Measurements from ENCODE around the gene ADCY7.

Gene ADCY7

GRCh38 chr16:50300942-50301625 is 34.7 kb downstream of the ADCY7 start:
- no peak for DNase-seq

GRCh38 chr16:50301626-50302471 is 35.5 kb downstream of the ADCY7 start:
- DNase-seq = no peak

- no peak for DNase-seq
Observed at GRCh38 chr16:50302472-50303005, 36.2 kb downstream of the ADCY7 start.

- DNase-seq = no peak
Observed at GRCh38 chr16:50303041-50303604, 36.8 kb downstream of the ADCY7 start.

- no peak for DNase-seq
Observed at GRCh38 chr16:50303605-50304466, 37.5 kb downstream of the ADCY7 start.

- DNase-seq = no peak
Observed at GRCh38 chr16:50304467-50305440, 38.4 kb downstream of the ADCY7 start.

GRCh38 chr16:50305441-50306061 is 39.2 kb downstream of the ADCY7 start:
- DNase-seq = no peak

GRCh38 chr16:50306287-50306686 is 39.9 kb downstream of the ADCY7 start:
- DNase-seq = no peak

GRCh38 chr16:50308237-50308965 is 42.0 kb downstream of the ADCY7 start:
- no peak for DNase-seq

GRCh38 chr16:50309156-50309526 is 42.8 kb downstream of the ADCY7 start:
- DNase-seq = no peak

GRCh38 chr16:50309527-50310307 is 43.4 kb downstream of the ADCY7 start:
- no peak for DNase-seq

GRCh38 chr16:50310308-50311133 is 44.2 kb downstream of the ADCY7 start:
- no peak for DNase-seq

GRCh38 chr16:50311134-50311528 is 44.8 kb downstream of the ADCY7 start:
- DNase-seq = no peak

- no peak for DNase-seq
Observed at GRCh38 chr16:50311891-50312501, 45.6 kb downstream of the ADCY7 start.

GRCh38 chr16:50313596-50314478 is 47.5 kb downstream of the ADCY7 start:
- peak; percentile 30 to 46 for DNase-seq

GRCh38 chr16:50314665-50315064 is 48.3 kb downstream of the ADCY7 start:
- no peak for DNase-seq
